Liver (tissue), 9 donors: ENCODE data around the gene UBAP2. TPM values are rescaled to one million over a fixed set of nuclear protein-coding genes. Genes with fewer than 3 reads are reported as not detected.

Experiments
- DNase-seq: peaks from one replicate; pipeline ENCODE4 v3.0.0-alpha.2; 2017; ENCODE audit warnings: low spot score
- H3K27ac ChIP-seq, 2 donors: one replicate each; pipeline ENCODE4 v1.7.0; 2013; ENCODE audit warnings: inconsistent platforms in 2 of 2, low read length in 2 of 2, control low read depth in 1 of 2, low read depth in 1 of 2, mild to moderate bottlenecking in 1 of 2
- H3K27me3 ChIP-seq, 4 donors: one replicate each; pipeline versions ENCODE4 v1.6.1 to v1.7.0; 2013; ENCODE audit warnings: low read length in 3 of 4, inconsistent platforms in 1 of 4, mild to moderate bottlenecking in 1 of 4, moderate library complexity in 1 of 4; ENCODE audit not compliant: control insufficient read depth in 4 of 4, insufficient read depth in 4 of 4
- H3K36me3 ChIP-seq, 4 donors: one replicate each; pipeline versions ENCODE4 v1.6.1 to v1.7.0; 2013; ENCODE audit warnings: low read length in 3 of 4, mild to moderate bottlenecking in 3 of 4, low read depth in 1 of 4, moderate library complexity in 1 of 4; ENCODE audit not compliant: control insufficient read depth in 4 of 4, insufficient read depth in 3 of 4
- H3K4me1 ChIP-seq, 4 donors: one replicate each; pipeline versions ENCODE4 v1.6.1 to v1.7.0; 2013; ENCODE audit warnings: low read length in 3 of 4, mild to moderate bottlenecking in 3 of 4, moderate library complexity in 1 of 4; ENCODE audit not compliant: control insufficient read depth in 4 of 4, insufficient read depth in 4 of 4
- H3K4me3 ChIP-seq, 3 donors: one replicate each; pipeline versions ENCODE4 v1.6.1 to v1.7.0; 2013; ENCODE audit warnings: low read length in 3 of 3, control low read depth in 1 of 3, low read depth in 1 of 3, mild to moderate bottlenecking in 1 of 3
- H3K9ac ChIP-seq, 2 donors: one replicate each; pipeline ENCODE4 v1.7.0; 2013; ENCODE audit warnings: low read length in 2 of 2, mild to moderate bottlenecking in 2 of 2, moderate library complexity in 2 of 2, control low read depth in 1 of 2, low read depth in 1 of 2
- H3K9me3 ChIP-seq, 4 donors: one replicate each; pipeline versions ENCODE4 v1.6.1 to v1.7.0; 2013; ENCODE audit warnings: low read length in 3 of 4; ENCODE audit not compliant: control insufficient read depth in 4 of 4
- ATF3 ChIP-seq: IDR thresholded peaks from 2 replicates; pipeline ENCODE4 v1.6.1; 2016; ENCODE audit warnings: antibody characterized with exemption
- EGR1 ChIP-seq, 2 donors: IDR thresholded peaks; 2 replicates each; pipeline ENCODE4 v1.6.1; 2016 to 2018; ENCODE audit warnings: antibody characterized with exemption in 2 of 2, low read depth in 2 of 2
- GABPA ChIP-seq, 2 donors: IDR thresholded peaks in 1 of 2; conservative IDR thresholded peaks in 1 of 2; 2 replicates each; pipeline ENCODE4 v1.6.1; 2016; ENCODE audit warnings: antibody characterized with exemption in 2 of 2, mild to moderate bottlenecking in 1 of 2, moderate library complexity in 1 of 2
- HNF4G ChIP-seq: IDR thresholded peaks from 2 replicates; pipeline ENCODE4 v1.6.1; 2016; ENCODE audit warnings: antibody characterized with exemption
- NR2F2 ChIP-seq: IDR thresholded peaks from 2 replicates; pipeline ENCODE4 v1.6.1; 2016; ENCODE audit warnings: antibody characterized with exemption
- RAD21 ChIP-seq, 2 donors: IDR thresholded peaks; 2 replicates each; pipeline ENCODE4 v1.6.1; 2016; ENCODE audit warnings: antibody characterized with exemption in 2 of 2, mild to moderate bottlenecking in 2 of 2
- REST ChIP-seq: IDR thresholded peaks from 2 replicates; pipeline ENCODE4 v1.6.1; 2016; ENCODE audit warnings: antibody characterized with exemption, mild to moderate bottlenecking
- RXRA ChIP-seq, 2 donors: IDR thresholded peaks; 2 replicates each; pipeline ENCODE4 v1.6.1; 2017 to 2018; ENCODE audit warnings: antibody characterized with exemption in 2 of 2, mild to moderate bottlenecking in 1 of 2
- SP1 ChIP-seq: IDR thresholded peaks from 2 replicates; pipeline ENCODE4 v1.6.1; 2018; ENCODE audit warnings: antibody characterized with exemption, mild to moderate bottlenecking
- YY1 ChIP-seq: IDR thresholded peaks from 2 replicates; pipeline ENCODE4 v1.6.1; 2016; ENCODE audit warnings: antibody characterized with exemption, mild to moderate bottlenecking
- ZBTB33 ChIP-seq: IDR thresholded peaks from 2 replicates; pipeline ENCODE4 v1.6.1; 2016; ENCODE audit warnings: antibody characterized with exemption
- WGBS: extraction: QIAGEN DNeasy Blood & Tissue Kit; methylation state at CpG from one replicate; pipeline ENCODE4 v1.1.7; 2013; 5-methylcytosine and 5-hydroxymethylcytosine counted together
- polyA plus RNA-seq, 2 donors: library from polyadenylated mRNA; stranded (reverse) in 1 of 2; unstranded in 1 of 2; fragments of 200-250 nt in 1 of 2; fragments of >200 nt in 1 of 2; fragmentation: Nextera tagmentation in 1 of 2; extraction: Ambion mirVana in 1 of 2; gene quantifications; one replicate each; pipeline versions ENCODE4 v1.2.1 to v1.2.3, GENCODE V29; 2013 to 2015
- total RNA-seq, 2 donors: library from RNA; depleted of rRNA; stranded (reverse); fragments of >200 nt; gene quantifications; one replicate each; pipeline ENCODE4 v1.2.3, GENCODE V29; 2014
- donor health status: healthy.
- donor health status: healthy.
- donor health status: healthy.
- donor health status: healthy.
- donor health status: healthy.

UBAP2 gene
- total and polyA plus RNA-seq, 4 donors: 5.4 to 12.6 (median 8.3) TPM

- TF ChIP-seq ZBTB33: no peak
- TF ChIP-seq GABPA (IDR thresholded peaks at IDR 0.05 in 1 of 2, conservative IDR thresholded peaks at IDR 0.05 in 1 of 2): no peak
- TF ChIP-seq HNF4G: no peak
- TF ChIP-seq YY1: no peak
- no peak for TF ChIP-seq RAD21 (IDR thresholded peaks at IDR 0.05)
- no peak for TF ChIP-seq SP1
- no peak for TF ChIP-seq NR2F2
- no peak for TF ChIP-seq RXRA (IDR thresholded peaks at IDR 0.05)
- no peak for DNase-seq
- no peaks in the 10 kb centered on the region for H3K36me3 ChIP-seq
- no peak overlapping the region for H3K4me3 ChIP-seq
- no peak overlapping the region for H3K9ac ChIP-seq
- H3K9me3 ChIP-seq: no peaks in the 10 kb centered on the region
- no peaks in the 10 kb centered on the region for H3K4me1 ChIP-seq
- H3K27me3 ChIP-seq: no peaks in the 10 kb centered on the region
- WGBS: 97% methylated on average over 3 of the region's 3 CpGs
- no peak overlapping the region for H3K27ac ChIP-seq
These were observed 16.9 kb upstream of the UBAP2 start for GRCh38 chr9:34065541-34065940.

GRCh38 chr9:34059954-34060353 is 11.3 kb upstream of the UBAP2 start:
- H3K27ac ChIP-seq: no peak overlapping the region
- H3K9me3 ChIP-seq: no peaks in the 10 kb centered on the region
- no peaks in the 10 kb centered on the region for H3K4me1 ChIP-seq
- no peaks in the 10 kb centered on the region for H3K27me3 ChIP-seq
- TF ChIP-seq HNF4G (no peak), SP1 (no peak), EGR1 (IDR thresholded peaks at IDR 0.05; ENCODE audit: low read depth in 2 of 2) (no peak), ZBTB33 (no peak), ATF3 (no peak), NR2F2 (no peak), GABPA (IDR thresholded peaks at IDR 0.05 in 1 of 2, conservative IDR thresholded peaks at IDR 0.05 in 1 of 2) (no peak), REST (no peak)
- no peak for DNase-seq
- H3K36me3 ChIP-seq: no peaks in the 10 kb centered on the region
- no peak overlapping the region for H3K4me3 ChIP-seq
- H3K9ac ChIP-seq: no peak overlapping the region
- WGBS: 91% methylated on average over 3 of the region's 3 CpGs
